ENCODE results near the gene SERPINB3. TPM values are rescaled to one million over a fixed set of nuclear protein-coding genes. Genes with fewer than 3 reads are reported as not detected.

Gene SERPINB3
- polyA plus RNA-seq, 2 of the 4 experiments (the other 2 are of a cell fraction) = 0.19 TPM; not detected in 1

DNA sequence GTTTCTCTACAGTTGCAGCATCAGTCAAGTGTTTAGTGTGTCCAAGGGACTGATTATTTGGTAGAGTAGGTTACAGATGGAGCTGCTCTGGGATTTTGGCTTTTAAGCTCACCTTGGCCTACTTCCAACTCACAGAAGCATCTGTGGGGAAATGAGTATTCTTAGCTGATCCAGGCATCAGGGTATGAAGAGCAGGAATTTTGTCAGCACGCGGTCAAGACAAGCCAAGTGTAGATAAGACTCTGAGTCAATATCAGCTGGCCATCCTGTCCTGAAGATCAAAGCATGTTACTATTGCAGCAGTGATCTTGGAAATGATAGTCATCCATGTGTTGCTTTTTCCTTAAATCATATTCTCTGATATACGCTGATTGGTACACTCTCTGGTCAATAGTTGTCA, 42.0 kb downstream of the SERPINB3 start:
- Histone ChIP-seq H3K27ac (no peak overlapping the region), H3K4me2 (no peak overlapping the region), H3K4me3 (no peak overlapping the region), H3K4me1 (no peaks in the 10 kb centered on the region), H3K9me3 (no peaks in the 10 kb centered on the region)
- DNase-seq (ENCODE audit: low read depth in 1 of 2, low spot score in 1 of 2) (no peak), FAIRE-seq (no peak), ATAC-seq (no peak)
- POLR2A ChIA-PET = no interaction called here
- no peak for TF ChIP-seq BHLHE40 (IDR thresholded peaks at IDR 0.05; ENCODE audit: low read depth, low read length)
- TF ChIP-seq, protein P1, sequence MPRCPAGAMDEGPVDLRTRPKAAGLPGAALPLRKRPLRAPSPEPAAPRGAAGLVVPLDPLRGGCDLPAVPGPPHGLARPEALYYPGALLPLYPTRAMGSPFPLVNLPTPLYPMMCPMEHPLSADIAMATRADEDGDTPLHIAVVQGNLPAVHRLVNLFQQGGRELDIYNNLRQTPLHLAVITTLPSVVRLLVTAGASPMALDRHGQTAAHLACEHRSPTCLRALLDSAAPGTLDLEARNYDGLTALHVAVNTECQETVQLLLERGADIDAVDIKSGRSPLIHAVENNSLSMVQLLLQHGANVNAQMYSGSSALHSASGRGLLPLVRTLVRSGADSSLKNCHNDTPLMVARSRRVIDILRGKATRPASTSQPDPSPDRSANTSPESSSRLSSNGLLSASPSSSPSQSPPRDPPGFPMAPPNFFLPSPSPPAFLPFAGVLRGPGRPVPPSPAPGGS (IDR thresholded peaks at IDR 0.05) = no peak
- no peak for TF ChIP-seq HOXB5 (CRISPR knock-in tag; IDR thresholded peaks at IDR 0.05)
- no peak for TF ChIP-seq ZSCAN20 (CRISPR knock-in tag; IDR thresholded peaks at IDR 0.05)
- TF ChIP-seq POLR2A (IDR thresholded peaks at IDR 0.05; ENCODE audit: low read length) = no peak
- TF ChIP-seq ZC3H11A (IDR thresholded peaks at IDR 0.05) = no peak
- TF ChIP-seq ZFP36 (IDR thresholded peaks at IDR 0.05; ENCODE audit: borderline replicate concordance, partially characterized antibody) = no peak
- no peak for TF ChIP-seq NR3C1 (IDR thresholded peaks at IDR 0.05)
- TF ChIP-seq, protein P2, sequence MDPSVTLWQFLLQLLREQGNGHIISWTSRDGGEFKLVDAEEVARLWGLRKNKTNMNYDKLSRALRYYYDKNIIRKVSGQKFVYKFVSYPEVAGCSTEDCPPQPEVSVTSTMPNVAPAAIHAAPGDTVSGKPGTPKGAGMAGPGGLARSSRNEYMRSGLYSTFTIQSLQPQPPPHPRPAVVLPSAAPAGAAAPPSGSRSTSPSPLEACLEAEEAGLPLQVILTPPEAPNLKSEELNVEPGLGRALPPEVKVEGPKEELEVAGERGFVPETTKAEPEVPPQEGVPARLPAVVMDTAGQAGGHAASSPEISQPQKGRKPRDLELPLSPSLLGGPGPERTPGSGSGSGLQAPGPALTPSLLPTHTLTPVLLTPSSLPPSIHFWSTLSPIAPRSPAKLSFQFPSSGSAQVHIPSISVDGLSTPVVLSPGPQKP (IDR thresholded peaks at IDR 0.05; ENCODE audit: low read depth, low read length) = no peak
- TF ChIP-seq, protein P3, sequence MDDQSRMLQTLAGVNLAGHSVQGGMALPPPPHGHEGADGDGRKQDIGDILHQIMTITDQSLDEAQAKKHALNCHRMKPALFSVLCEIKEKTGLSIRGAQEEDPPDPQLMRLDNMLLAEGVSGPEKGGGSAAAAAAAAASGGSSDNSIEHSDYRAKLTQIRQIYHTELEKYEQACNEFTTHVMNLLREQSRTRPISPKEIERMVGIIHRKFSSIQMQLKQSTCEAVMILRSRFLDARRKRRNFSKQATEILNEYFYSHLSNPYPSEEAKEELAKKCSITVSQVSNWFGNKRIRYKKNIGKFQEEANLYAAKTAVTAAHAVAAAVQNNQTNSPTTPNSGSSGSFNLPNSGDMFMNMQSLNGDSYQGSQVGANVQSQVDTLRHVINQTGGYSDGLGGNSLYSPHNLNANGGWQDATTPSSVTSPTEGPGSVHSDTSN (IDR thresholded peaks at IDR 0.05) = no peak
- TF ChIP-seq FOSB (CRISPR knock-in tag; IDR thresholded peaks at IDR 0.05) = no peak
- no peak for TF ChIP-seq TFCP2L1 (CRISPR knock-in tag; IDR thresholded peaks at IDR 0.05)
- TF ChIP-seq POLR2AphosphoS2 (conservative IDR thresholded peaks at IDR 0.05; ENCODE audit: low read length) = no peak
- no peak for TF ChIP-seq SMC3 (IDR thresholded peaks at IDR 0.05)
- TF ChIP-seq, protein P4, sequence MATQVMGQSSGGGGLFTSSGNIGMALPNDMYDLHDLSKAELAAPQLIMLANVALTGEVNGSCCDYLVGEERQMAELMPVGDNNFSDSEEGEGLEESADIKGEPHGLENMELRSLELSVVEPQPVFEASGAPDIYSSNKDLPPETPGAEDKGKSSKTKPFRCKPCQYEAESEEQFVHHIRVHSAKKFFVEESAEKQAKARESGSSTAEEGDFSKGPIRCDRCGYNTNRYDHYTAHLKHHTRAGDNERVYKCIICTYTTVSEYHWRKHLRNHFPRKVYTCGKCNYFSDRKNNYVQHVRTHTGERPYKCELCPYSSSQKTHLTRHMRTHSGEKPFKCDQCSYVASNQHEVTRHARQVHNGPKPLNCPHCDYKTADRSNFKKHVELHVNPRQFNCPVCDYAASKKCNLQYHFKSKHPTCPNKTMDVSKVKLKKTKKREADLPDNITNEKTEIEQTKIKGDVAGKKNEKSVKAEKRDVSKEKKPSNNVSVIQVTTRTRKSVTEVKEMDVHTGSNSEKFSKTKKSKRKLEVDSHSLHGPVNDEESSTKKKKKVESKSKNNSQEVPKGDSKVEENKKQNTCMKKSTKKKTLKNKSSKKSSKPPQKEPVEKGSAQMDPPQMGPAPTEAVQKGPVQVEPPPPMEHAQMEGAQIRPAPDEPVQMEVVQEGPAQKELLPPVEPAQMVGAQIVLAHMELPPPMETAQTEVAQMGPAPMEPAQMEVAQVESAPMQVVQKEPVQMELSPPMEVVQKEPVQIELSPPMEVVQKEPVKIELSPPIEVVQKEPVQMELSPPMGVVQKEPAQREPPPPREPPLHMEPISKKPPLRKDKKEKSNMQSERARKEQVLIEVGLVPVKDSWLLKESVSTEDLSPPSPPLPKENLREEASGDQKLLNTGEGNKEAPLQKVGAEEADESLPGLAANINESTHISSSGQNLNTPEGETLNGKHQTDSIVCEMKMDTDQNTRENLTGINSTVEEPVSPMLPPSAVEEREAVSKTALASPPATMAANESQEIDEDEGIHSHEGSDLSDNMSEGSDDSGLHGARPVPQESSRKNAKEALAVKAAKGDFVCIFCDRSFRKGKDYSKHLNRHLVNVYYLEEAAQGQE (IDR thresholded peaks at IDR 0.05) = no peak
- 76% methylated on average over 3 of the region's 3 CpGs for WGBS (ENCODE audit: missing lambda C conversion rate)
- CTCF ChIA-PET = interaction anchor here (0.8 kb wide), 1 partner anchor 102 kb away, joined by 4 read pairs; no protein-coding TSS in a partner anchor

DNA sequence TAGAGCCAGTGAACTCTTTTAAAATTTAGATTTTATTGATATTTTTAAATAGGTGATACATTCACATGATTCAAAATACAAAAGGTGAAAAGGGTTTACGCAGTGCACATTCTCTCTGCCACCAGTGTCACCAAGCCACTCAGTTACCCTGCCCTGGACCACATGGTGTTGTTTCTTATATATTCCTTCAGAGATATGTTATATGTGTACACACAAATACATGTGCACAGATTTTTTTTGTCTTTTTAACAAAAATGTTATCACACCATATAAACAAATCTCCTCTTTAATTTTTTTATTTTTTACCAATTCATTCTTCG, 43.8 kb downstream of the SERPINB3 start:
- no peak for DNase-seq (ENCODE audit: low read depth in 1 of 2, low spot score in 1 of 2)
- WGBS (ENCODE audit: missing lambda C conversion rate) = 61% methylated on average over 2 of the region's 2 CpGs
- H3K9me3 ChIP-seq = no peaks in the 10 kb centered on the region
- H3K4me2 ChIP-seq = no peak overlapping the region
- ChIA-PET CTCF (no interaction called here), POLR2A (no interaction called here)
- no peaks in the 10 kb centered on the region for H3K4me1 ChIP-seq
- no peak for FAIRE-seq
- H3K4me3 ChIP-seq = no peak overlapping the region
- ATAC-seq = no peak
- TF ChIP-seq, protein P5, sequence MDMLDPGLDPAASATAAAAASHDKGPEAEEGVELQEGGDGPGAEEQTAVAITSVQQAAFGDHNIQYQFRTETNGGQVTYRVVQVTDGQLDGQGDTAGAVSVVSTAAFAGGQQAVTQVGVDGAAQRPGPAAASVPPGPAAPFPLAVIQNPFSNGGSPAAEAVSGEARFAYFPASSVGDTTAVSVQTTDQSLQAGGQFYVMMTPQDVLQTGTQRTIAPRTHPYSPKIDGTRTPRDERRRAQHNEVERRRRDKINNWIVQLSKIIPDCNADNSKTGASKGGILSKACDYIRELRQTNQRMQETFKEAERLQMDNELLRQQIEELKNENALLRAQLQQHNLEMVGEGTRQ (IDR thresholded peaks at IDR 0.05) = no peak
- no peak for TF ChIP-seq HDAC2 (IDR thresholded peaks at IDR 0.05)
- no peak for TF ChIP-seq ESRRA (IDR thresholded peaks at IDR 0.05; ENCODE audit: borderline replicate concordance, low read length)
- no peak for TF ChIP-seq ZFP36 (IDR thresholded peaks at IDR 0.05; ENCODE audit: borderline replicate concordance, partially characterized antibody)
- no peak for TF ChIP-seq FOXS1 (CRISPR knock-in tag; IDR thresholded peaks at IDR 0.05)
- TF ChIP-seq JUN (IDR thresholded peaks at IDR 0.05) = no peak
- no peak for TF ChIP-seq PHF8 (IDR thresholded peaks at IDR 0.05; ENCODE audit: borderline replicate concordance, low read depth)
- no peak for TF ChIP-seq RFX5 (IDR thresholded peaks at IDR 0.05)
- TF ChIP-seq, protein P2 (IDR thresholded peaks at IDR 0.05; ENCODE audit: low read depth, low read length) = no peak
- TF ChIP-seq FOSL2 (IDR thresholded peaks at IDR 0.05) = no peak
- no peak for TF ChIP-seq FOSL2 (CRISPR knock-in tag; IDR thresholded peaks at IDR 0.05)
- TF ChIP-seq RAD21 (conservative IDR thresholded peaks at IDR 0.05 in 1 of 2, IDR thresholded peaks at IDR 0.05 in 1 of 2) = no peak
- H3K27ac ChIP-seq = no peak overlapping the region

Measured in A549 (cell line).